ENCODE results near the gene FCHSD2.

FCHSD2 gene

DNA sequence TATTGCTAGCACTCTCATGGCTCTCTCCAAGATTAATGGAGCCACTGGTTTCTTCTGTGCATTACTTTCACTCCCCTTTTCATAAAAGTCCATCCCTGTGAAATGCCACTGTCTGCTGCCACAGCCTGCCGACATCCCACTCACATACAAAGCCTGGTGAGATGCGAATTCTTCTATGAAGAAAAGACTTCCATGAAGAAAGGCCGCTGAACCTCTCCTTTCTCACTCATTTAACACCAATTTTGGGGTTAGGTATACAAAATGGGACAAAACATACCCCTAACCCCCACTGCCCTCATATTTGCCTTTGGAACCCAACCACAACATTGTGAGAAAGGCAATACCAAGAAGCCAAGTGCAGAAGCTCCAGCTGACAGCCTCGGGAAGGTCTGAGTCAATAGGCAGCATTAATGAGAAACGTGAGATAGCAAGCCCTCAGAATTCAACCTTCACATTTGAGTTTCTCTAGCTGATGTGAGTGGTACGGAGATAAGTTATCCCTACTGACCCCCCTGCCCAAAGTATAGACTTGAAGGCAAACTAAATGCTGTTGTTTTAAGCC, 171.5 kb downstream of the FCHSD2 start:
- no peaks in the 10 kb centered on the region for H3K9me3 ChIP-seq (ENCODE audit: control insufficient read depth in 2 of 2, low read length in 2 of 2)
- H3K9ac ChIP-seq (ENCODE audit: low read length in 2 of 2): no peak overlapping the region
- H3K4me3 ChIP-seq (ENCODE audit: low read length in 2 of 2): no peak overlapping the region
- no peaks in the 10 kb centered on the region for H3K36me3 ChIP-seq (ENCODE audit: control insufficient read depth in 2 of 2, insufficient read depth in 2 of 2, low read length in 2 of 2)
- no peaks in the 10 kb centered on the region for H3K27me3 ChIP-seq (ENCODE audit: control insufficient read depth in 1 of 2, insufficient read depth in 2 of 2, low read length in 2 of 2)
- no peak overlapping the region for H3K27ac ChIP-seq (ENCODE audit: low read length)
- no peaks in the 10 kb centered on the region for H3K4me1 ChIP-seq (ENCODE audit: control insufficient read depth, insufficient read depth, low read length)

DNA sequence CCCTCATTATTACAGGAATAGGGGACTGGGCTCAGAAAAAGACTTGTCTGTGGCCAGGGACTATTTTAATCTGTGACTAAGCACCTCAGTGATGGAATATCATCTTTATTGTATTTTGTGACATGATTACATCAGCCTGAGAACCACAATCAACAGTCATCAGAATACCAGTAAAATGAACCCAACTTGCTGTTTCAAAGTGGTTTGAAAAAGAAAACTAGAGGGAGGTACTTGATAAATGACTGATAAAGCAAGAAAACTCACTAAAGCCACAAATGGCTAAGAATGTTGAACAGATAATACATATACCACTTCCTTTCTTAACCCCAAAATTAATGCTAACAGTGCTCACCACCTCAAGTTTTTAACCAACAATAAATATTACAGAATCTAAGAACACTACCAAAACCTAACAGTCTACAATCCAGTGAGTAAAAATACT, 172.2 kb downstream of the FCHSD2 start:
- Histone ChIP-seq H3K9ac (ENCODE audit: low read length in 2 of 2) (no peak overlapping the region), H3K9me3 (ENCODE audit: control insufficient read depth in 2 of 2, low read length in 2 of 2) (no peaks in the 10 kb centered on the region), H3K36me3 (ENCODE audit: control insufficient read depth in 2 of 2, insufficient read depth in 2 of 2, low read length in 2 of 2) (no peaks in the 10 kb centered on the region), H3K4me3 (ENCODE audit: low read length in 2 of 2) (no peak overlapping the region), H3K4me1 (ENCODE audit: control insufficient read depth, insufficient read depth, low read length) (no peaks in the 10 kb centered on the region), H3K27me3 (ENCODE audit: control insufficient read depth in 1 of 2, insufficient read depth in 2 of 2, low read length in 2 of 2) (no peaks in the 10 kb centered on the region), H3K27ac (ENCODE audit: low read length) (no peak overlapping the region)

DNA sequence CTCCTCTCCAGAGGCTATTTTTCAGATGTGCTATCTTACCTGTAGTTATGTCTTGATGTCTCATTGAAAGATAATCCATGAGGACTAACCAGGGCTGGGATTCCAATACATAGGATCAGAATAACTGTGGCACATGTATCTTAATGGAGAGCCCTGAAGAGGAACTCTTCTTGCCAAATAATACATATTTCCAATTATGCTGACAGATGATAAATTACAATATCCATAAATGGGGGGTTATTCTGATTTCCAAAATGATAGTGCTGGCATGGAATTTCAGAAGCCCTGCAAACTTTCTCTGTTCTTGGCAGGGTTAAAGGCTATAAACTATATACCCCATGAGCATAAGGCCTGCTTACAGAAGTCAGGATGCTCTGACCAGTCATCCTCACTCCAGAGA, 173.7 kb downstream of the FCHSD2 start:
- H3K36me3 ChIP-seq (ENCODE audit: control insufficient read depth in 2 of 2, insufficient read depth in 2 of 2, low read length in 2 of 2): peaks cover 0 to 4% of the 10 kb centered on the region in 2 donors
- H3K9me3 ChIP-seq (ENCODE audit: control insufficient read depth in 2 of 2, low read length in 2 of 2): no peaks in the 10 kb centered on the region
- no peaks in the 10 kb centered on the region for H3K27me3 ChIP-seq (ENCODE audit: control insufficient read depth in 1 of 2, insufficient read depth in 2 of 2, low read length in 2 of 2)
- H3K4me1 ChIP-seq (ENCODE audit: control insufficient read depth, insufficient read depth, low read length): no peaks in the 10 kb centered on the region
- H3K27ac ChIP-seq (ENCODE audit: low read length): no peak overlapping the region
- no peak overlapping the region for H3K9ac ChIP-seq (ENCODE audit: low read length in 2 of 2)
- no peak overlapping the region for H3K4me3 ChIP-seq (ENCODE audit: low read length in 2 of 2)

DNA sequence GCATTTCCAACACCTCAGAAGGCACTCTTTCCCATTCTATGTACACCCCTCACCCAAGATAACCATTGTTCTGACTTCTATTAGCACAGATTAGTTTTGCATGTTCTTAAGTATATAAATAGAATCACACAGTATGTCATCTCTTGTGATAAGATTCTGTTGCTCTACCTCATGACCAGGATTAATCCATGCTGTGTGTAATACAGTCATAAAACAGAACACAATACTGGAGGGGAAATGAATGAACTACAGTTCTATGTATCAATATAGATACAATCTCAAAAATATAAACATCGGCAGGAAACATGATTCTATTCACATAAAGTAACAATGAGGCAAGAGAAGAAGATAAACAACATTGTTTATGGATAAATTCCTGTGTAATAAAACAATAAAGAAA, 176.4 kb downstream of the FCHSD2 start:
- no peaks in the 10 kb centered on the region for H3K4me1 ChIP-seq (ENCODE audit: control insufficient read depth, insufficient read depth, low read length)
- no peak overlapping the region for H3K4me3 ChIP-seq (ENCODE audit: low read length in 2 of 2)
- H3K27me3 ChIP-seq (ENCODE audit: control insufficient read depth in 1 of 2, insufficient read depth in 2 of 2, low read length in 2 of 2): no peaks in the 10 kb centered on the region
- H3K27ac ChIP-seq (ENCODE audit: low read length): no peak overlapping the region
- peaks cover 0 to 4% of the 10 kb centered on the region in 2 donors for H3K36me3 ChIP-seq (ENCODE audit: control insufficient read depth in 2 of 2, insufficient read depth in 2 of 2, low read length in 2 of 2)
- H3K9me3 ChIP-seq (ENCODE audit: control insufficient read depth in 2 of 2, low read length in 2 of 2): no peaks in the 10 kb centered on the region
- no peak overlapping the region for H3K9ac ChIP-seq (ENCODE audit: low read length in 2 of 2)

DNA sequence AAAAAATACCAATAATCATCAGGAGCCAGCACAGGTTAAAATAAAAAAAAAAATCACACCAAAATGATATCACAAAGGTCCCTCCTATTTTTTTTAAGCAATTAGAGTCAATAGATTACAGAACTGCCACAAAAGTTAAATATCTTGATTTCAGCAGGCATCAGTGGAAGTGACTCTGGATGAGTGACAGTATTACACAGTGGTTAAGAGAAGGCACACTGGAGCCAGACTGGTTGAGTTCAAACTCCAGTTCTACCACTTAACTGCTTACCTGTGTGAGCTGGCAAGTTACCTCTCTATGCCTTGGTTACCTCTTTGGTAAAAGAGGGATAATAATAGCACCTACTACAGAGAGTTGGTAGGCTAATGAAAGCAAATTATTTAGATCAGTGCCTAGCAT, 179.4 kb downstream of the FCHSD2 start:
- Histone ChIP-seq H3K27ac (ENCODE audit: low read length) (no peak overlapping the region), H3K9ac (ENCODE audit: low read length in 2 of 2) (no peak overlapping the region), H3K36me3 (ENCODE audit: control insufficient read depth in 2 of 2, insufficient read depth in 2 of 2, low read length in 2 of 2) (peaks cover 0 to 7% of the 10 kb centered on the region in 2 donors)

DNA sequence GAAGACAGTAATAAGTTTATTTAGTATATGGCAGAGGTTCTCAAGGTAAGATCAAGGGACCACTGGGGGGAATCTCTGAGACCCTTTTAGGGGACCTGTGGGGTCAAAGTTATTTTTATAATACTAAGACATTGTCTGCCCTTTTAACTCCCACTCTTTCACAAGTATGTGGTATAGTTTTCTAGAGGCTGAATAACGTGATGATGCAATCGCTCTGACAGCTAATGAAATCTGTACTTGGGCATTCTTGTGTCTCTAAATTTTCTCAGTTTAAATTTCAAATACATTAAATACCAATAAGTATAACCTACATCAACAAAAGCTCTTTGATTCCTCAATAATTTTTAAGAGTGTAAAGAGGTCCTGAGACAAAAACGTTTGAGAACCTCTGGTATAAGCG, 180.0 kb downstream of the FCHSD2 start:
- no peak overlapping the region for H3K27ac ChIP-seq (ENCODE audit: low read length)
- H3K36me3 ChIP-seq (ENCODE audit: control insufficient read depth in 2 of 2, insufficient read depth in 2 of 2, low read length in 2 of 2): peaks cover 0 to 7% of the 10 kb centered on the region in 2 donors
- no peak overlapping the region for H3K4me3 ChIP-seq (ENCODE audit: low read length in 2 of 2)
- no peaks in the 10 kb centered on the region for H3K9me3 ChIP-seq (ENCODE audit: control insufficient read depth in 2 of 2, low read length in 2 of 2)
- H3K4me1 ChIP-seq (ENCODE audit: control insufficient read depth, insufficient read depth, low read length): no peaks in the 10 kb centered on the region
- H3K9ac ChIP-seq (ENCODE audit: low read length in 2 of 2): no peak overlapping the region
- no peaks in the 10 kb centered on the region for H3K27me3 ChIP-seq (ENCODE audit: control insufficient read depth in 1 of 2, insufficient read depth in 2 of 2, low read length in 2 of 2)

More for the DNA sequence above, 179.4 kb downstream of the FCHSD2 start:
- H3K27me3 ChIP-seq (ENCODE audit: control insufficient read depth in 1 of 2, insufficient read depth in 2 of 2, low read length in 2 of 2): no peaks in the 10 kb centered on the region
- H3K9me3 ChIP-seq (ENCODE audit: control insufficient read depth in 2 of 2, low read length in 2 of 2): no peaks in the 10 kb centered on the region
- no peaks in the 10 kb centered on the region for H3K4me1 ChIP-seq (ENCODE audit: control insufficient read depth, insufficient read depth, low read length)
- no peak overlapping the region for H3K4me3 ChIP-seq (ENCODE audit: low read length in 2 of 2)

DNA sequence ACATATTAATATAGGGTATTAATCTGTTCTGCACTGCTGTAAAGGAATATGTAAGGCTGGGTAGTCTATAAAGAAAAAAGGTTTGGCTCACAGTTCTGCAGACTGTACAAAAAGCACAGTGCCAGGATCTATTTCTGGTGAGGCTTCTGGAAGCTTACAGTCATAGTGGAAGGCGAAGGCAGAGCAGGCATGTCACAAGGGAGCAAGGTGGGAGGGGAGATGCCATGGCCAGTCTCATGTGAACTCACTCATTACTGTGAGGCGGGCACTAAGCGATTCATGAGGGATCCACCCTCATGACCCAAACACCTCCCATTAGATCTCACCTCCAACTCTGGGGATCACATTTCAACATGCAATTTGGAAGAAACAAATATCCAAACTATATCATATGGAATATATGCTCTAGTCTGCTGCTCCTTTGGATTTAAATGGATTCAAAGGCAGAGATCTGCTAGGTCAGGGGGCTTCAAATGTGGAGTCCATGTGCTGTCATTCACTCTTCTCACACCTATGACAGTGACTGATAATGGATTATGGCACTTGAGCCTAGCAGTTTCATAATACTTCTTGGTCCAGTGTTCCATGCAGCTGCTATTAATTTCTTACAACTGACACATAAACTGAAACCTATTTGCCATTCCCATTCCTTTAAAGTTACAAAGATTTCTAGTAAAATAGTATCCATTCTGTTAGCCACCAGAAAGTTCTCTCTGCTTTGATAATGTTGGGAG, 182.0 kb downstream of the FCHSD2 start:
- no peaks in the 10 kb centered on the region for H3K27me3 ChIP-seq (ENCODE audit: control insufficient read depth in 1 of 2, insufficient read depth in 2 of 2, low read length in 2 of 2)
- no peaks in the 10 kb centered on the region for H3K9me3 ChIP-seq (ENCODE audit: control insufficient read depth in 2 of 2, low read length in 2 of 2)
- H3K36me3 ChIP-seq (ENCODE audit: control insufficient read depth in 2 of 2, insufficient read depth in 2 of 2, low read length in 2 of 2): peaks cover 0 to 7% of the 10 kb centered on the region in 2 donors

DNA sequence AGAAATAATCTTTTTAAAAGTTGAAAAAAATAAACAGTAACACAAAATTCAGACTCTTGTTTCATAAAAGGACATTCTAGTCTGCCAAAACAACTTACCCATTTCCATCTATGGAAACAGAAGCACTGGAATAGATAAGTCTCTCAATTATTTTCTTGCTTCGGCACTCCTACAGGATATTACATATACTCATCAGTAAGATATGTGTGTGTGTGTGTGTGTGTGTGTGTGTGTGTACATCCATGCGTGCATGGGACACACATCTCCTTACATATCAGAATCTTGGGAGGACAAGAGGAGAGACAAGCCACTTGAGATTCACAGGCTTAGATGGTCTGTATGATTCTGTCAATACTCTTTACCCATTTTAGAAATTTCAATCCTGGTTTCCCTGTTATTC, 183.3 kb downstream of the FCHSD2 start:
- no peaks in the 10 kb centered on the region for H3K27me3 ChIP-seq (ENCODE audit: control insufficient read depth in 1 of 2, insufficient read depth in 2 of 2, low read length in 2 of 2)
- peaks cover 0 to 3% of the 10 kb centered on the region in 2 donors for H3K36me3 ChIP-seq (ENCODE audit: control insufficient read depth in 2 of 2, insufficient read depth in 2 of 2, low read length in 2 of 2)
- H3K9me3 ChIP-seq (ENCODE audit: control insufficient read depth in 2 of 2, low read length in 2 of 2): no peaks in the 10 kb centered on the region

More for the DNA sequence above, 182.0 kb downstream of the FCHSD2 start:
- H3K4me1 ChIP-seq (ENCODE audit: control insufficient read depth, insufficient read depth, low read length): no peaks in the 10 kb centered on the region
- no peak overlapping the region for H3K9ac ChIP-seq (ENCODE audit: low read length in 2 of 2)
- no peak overlapping the region for H3K4me3 ChIP-seq (ENCODE audit: low read length in 2 of 2)
- H3K27ac ChIP-seq (ENCODE audit: low read length): no peak overlapping the region

DNA sequence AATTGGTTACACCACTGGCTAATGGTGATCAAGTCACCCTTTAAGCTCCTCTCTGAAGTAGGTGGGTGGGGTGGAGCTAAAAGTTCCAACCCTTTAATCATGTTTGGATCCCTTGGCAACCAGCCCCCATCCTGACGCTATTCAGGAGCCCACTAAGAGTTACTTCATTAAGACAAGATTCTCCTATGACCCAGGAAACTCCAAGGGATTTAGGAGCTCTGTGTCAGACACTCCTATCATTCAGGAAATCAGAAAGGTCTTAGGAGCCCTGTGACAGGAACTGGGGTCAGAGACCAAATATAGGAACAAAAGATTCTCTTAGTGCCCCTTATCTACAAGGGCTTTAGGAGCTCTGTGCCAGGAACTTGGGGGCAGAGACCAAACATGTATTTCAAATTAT, 186.7 kb downstream of the FCHSD2 start:
- no peak overlapping the region for H3K9ac ChIP-seq (ENCODE audit: low read length in 2 of 2)
- peaks cover 0 to 3% of the 10 kb centered on the region in 2 donors for H3K36me3 ChIP-seq (ENCODE audit: control insufficient read depth in 2 of 2, insufficient read depth in 2 of 2, low read length in 2 of 2)
- H3K27ac ChIP-seq (ENCODE audit: low read length): no peak overlapping the region
- no peaks in the 10 kb centered on the region for H3K27me3 ChIP-seq (ENCODE audit: control insufficient read depth in 1 of 2, insufficient read depth in 2 of 2, low read length in 2 of 2)
- no peaks in the 10 kb centered on the region for H3K4me1 ChIP-seq (ENCODE audit: control insufficient read depth, insufficient read depth, low read length)
- no peak overlapping the region for H3K4me3 ChIP-seq (ENCODE audit: low read length in 2 of 2)
- no peaks in the 10 kb centered on the region for H3K9me3 ChIP-seq (ENCODE audit: control insufficient read depth in 2 of 2, low read length in 2 of 2)

More for the DNA sequence above, 183.3 kb downstream of the FCHSD2 start:
- Histone ChIP-seq H3K9ac (ENCODE audit: low read length in 2 of 2) (no peak overlapping the region), H3K27ac (ENCODE audit: low read length) (no peak overlapping the region), H3K4me3 (ENCODE audit: low read length in 2 of 2) (no peak overlapping the region), H3K4me1 (ENCODE audit: control insufficient read depth, insufficient read depth, low read length) (no peaks in the 10 kb centered on the region)

DNA sequence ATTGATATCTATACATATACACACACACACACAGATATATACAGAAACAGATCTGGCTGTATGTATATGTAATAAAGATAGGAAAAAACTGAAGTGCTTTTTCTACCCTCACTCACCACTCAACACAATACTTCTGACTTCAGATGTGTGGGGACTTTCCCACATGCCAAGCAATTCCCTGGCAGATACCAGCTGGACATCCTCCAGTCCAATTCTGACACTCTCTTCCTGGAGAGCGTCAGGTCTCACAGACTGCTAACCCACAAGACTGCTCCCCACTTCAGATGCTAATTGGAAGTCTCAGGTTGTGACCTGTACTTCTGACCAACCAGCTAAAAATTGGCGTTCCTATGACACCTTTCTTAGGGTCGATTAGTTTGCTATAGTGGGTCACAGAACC, 187.3 kb downstream of the FCHSD2 start:
- Histone ChIP-seq H3K36me3 (ENCODE audit: control insufficient read depth in 2 of 2, insufficient read depth in 2 of 2, low read length in 2 of 2) (no peaks in the 10 kb centered on the region), H3K9me3 (ENCODE audit: control insufficient read depth in 2 of 2, low read length in 2 of 2) (no peaks in the 10 kb centered on the region), H3K9ac (ENCODE audit: low read length in 2 of 2) (no peak overlapping the region), H3K4me3 (ENCODE audit: low read length in 2 of 2) (no peak overlapping the region), H3K4me1 (ENCODE audit: control insufficient read depth, insufficient read depth, low read length) (no peaks in the 10 kb centered on the region), H3K27me3 (ENCODE audit: control insufficient read depth in 1 of 2, insufficient read depth in 2 of 2, low read length in 2 of 2) (no peaks in the 10 kb centered on the region), H3K27ac (ENCODE audit: low read length) (no peak overlapping the region)

DNA sequence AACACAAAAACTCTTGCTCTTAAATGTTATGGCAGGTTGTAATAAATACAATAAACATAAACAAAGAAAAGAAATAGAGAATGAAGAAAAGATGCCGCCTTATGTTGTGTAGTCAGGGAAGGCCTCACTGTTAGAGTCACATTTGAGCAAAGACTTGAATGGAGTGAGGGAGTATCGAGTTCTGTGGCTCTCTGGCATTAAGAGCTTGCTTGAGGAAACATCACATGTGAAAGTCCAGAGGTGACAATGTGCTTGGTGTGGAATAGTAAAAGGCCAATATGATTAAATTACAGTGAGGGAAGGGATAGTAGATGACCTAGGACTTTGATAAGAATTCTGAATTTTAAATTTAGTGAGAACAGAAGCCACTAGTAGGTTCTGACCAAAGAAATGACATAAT, 188.5 kb downstream of the FCHSD2 start:
- no peaks in the 10 kb centered on the region for H3K9me3 ChIP-seq (ENCODE audit: control insufficient read depth in 2 of 2, low read length in 2 of 2)
- H3K9ac ChIP-seq (ENCODE audit: low read length in 2 of 2): no peak overlapping the region
- H3K27ac ChIP-seq (ENCODE audit: low read length): no peak overlapping the region
- H3K4me3 ChIP-seq (ENCODE audit: low read length in 2 of 2): no peak overlapping the region
- H3K27me3 ChIP-seq (ENCODE audit: control insufficient read depth in 1 of 2, insufficient read depth in 2 of 2, low read length in 2 of 2): no peaks in the 10 kb centered on the region
- no peaks in the 10 kb centered on the region for H3K4me1 ChIP-seq (ENCODE audit: control insufficient read depth, insufficient read depth, low read length)
- no peaks in the 10 kb centered on the region for H3K36me3 ChIP-seq (ENCODE audit: control insufficient read depth in 2 of 2, insufficient read depth in 2 of 2, low read length in 2 of 2)

All from stomach smooth muscle (tissue), 2 donors.